Effector CD8-positive, alpha-beta T cell (primary cell): Measurements from ENCODE around the gene TNS3.

Experiments used
- DNase-seq: peaks from one replicate; lab custom pipeline; 2025; lab: John Stamatoyannopoulos, UW

Gene TNS3

DNA sequence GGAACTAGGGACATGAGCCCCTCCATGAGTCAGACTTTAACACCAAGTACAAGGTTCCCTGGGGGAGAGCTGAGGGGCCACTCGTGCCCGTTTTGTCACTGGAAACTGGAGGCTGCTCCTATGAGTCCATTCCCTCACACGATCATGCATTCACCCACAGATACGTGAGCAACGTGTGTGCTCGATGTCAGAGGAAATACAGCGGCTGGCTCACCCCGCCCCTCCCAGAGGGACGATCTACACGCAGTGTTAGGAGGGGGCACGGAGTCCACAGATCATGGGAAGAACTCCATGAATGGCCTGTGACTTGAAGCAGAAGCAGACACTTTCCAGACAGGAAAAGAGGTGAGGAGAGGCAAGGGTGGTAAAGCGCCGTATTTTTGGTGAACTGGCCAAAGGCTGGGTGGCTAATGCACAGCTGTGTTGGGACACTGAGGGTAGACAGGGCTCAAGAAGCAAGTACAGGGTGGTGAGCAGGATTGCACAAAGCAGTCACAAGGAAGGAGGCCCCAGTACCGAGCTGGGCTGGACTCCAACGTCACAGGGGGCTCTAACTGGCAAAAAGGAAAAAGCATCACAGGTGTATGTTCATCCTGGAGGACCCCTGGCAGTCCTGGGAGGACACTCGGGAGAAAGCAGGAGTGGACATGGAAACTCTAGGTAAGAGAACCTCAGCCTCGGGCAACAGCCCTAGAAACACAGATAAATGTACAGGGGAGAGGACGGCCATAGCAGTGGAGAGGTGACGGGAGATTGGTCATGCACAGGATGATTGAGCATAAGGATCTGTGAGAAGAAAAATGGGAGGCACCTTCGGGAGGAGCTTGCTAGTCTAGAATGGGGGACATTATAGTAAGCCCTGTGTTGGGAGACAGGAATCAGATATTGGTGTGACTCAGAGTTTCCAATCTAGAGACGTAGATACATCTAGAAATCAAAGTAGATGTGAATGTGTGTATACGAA, 41.2 kb downstream of the TNS3 start:
- no peak for DNase-seq

DNA sequence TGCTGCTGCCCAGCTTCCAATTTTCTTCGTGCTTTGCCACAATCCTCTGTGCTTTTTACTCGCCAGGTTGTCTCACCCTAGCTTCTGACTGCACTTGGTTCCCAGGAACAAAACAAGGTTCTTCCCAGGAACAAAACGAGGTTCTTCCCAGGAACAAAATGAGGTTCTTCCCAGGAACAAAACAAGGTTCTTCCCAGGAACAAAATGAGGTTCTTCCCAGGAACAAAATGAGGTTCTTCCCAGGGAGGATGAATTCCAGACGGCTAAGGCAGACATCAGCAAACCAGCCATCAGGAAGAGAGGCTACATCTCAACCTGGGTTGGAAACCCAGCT, 41.9 kb downstream of the TNS3 start:
- no peak for DNase-seq

DNA sequence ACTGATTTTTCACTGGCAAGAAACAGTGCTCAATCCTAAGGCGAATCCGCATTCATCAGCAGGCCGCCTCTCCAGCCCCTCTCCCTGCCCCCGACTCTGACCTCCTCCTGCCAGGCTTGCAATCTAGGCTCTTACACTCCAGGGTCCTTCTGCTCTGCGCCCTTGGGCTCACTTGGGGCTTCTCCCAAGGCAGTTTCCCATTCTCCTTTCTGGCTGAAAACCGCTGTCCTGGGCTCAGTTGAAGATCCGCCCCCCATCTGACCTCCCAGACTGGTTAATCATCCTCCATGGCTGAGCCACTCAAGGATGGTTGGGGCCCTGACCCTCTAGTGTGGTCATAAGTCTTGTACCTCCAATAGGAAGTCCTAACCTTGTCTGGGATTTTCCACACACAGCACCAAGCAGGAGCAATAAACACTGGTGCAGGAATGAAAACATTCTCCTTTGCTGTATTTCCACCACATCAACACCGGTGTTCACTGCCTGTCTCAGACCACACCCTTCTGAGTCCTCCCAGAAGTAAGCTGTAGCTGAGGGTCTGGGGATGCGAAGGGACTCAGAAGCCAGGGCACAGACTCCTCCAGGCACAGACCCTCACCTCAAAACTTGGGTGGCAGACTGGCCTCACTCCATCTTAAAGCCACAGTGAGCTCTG, 42.4 kb downstream of the TNS3 start:
- no peak for DNase-seq

DNA sequence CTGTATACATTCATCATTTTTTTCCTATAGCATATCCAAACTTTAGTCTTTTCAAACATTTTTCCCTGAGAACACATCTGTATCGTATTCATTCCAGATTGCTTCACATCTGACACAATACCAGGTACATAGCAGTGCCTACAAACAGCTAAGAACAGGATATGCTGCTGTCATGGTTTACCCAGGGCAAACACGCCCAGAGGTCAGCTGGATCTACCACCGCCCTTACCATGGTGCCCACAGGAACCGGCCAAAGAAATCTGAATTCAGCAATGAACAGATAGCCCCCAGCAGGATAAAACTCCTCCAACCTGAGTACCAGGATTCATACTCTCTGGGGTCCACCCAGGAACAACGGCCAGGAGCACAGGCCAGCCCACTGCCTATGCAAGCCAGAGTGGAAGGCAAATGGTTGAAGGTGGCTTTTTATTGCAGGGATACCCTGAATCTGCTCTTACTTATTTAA, 43.0 kb downstream of the TNS3 start:
- DNase-seq, result no peak

DNA sequence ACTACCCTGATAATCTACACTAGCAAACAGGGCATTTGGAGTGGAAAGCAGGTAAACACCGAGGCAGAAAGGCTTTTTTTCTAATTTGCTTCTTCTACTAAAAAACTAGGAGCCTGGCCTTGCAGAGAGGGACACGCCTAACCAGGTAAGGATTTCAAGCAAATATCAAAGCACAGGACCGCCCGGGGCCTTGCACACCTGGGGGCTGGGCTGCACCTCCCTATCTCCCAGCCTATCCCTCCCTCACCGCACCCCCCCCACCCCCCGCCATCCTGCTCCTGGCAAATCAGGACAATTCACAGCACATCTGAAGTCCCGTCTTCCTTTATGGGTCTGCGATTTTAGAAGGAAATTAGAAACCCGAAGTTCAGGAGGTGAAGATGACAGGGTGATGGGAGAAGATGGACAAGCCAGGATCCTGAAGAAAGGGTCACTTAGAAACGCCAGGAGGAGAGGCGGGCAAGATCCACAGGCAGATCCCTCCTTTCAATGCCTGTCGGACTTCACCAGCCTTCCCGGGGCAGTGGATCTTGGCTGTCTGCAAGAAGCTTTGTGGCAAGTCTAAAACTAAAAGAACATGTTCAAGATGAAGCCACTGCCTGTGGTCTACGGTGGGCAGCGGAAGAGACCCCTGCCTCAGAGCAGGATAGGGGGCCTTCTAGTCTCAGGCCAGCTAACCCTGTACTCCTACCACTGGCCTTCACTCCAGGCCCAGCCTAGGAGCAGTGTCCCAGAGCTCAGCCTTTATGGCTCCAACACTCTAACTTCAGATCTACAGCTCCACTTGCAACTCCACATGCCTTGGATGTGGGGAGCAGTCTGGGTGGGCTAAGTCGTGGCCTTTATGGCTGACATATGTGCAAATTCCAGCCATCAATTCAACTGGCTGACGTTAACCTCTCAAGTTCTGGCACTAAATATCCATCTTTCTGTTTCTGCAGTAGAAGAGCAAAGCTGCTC, 43.9 kb downstream of the TNS3 start:
- no peak for DNase-seq

DNA sequence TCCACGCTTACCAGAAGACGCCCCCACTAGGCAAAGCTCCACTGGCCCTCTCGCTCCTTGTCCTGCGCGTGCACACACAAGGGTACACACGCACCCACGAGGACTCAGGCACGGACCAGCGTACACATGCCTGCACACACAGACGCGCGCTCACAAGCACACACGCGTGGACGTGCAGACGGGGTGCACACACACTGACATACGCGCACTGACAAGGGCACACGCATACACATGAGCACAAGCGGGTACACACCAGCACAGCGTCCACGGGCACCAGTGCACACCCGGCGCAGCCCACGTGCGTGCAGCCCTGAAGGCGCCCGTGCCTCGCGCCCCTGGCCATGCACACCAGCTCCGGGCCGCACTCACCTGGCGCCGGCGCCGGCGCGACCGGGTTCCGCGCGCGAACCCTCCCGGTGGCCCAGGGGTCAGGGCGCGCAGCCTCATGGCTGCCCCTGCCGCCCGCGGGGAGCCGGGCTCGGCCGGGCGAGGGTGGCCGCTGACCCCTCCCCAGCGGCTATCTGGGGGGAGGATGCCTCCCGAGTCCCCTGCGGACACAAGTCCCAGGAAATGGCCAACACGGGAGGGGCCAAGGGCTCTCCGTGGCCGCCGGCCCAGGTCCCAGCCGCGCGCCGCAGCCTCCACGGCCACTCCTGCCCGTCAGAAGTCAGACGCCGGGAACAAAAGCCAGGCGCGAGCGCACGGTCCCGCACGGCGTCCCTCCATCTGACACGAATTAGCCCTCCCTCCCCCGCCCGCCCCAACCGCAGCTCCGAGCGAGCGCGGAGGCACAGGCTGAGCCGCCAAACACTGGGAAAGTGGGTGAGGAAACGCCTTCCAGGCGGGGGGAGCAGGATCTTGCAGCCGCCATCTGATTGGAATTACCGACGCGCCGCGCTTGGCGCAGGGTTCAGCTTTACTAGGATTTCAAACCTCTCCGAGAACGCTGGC, 45.0 kb downstream of the TNS3 start:
- no peak for DNase-seq

DNA sequence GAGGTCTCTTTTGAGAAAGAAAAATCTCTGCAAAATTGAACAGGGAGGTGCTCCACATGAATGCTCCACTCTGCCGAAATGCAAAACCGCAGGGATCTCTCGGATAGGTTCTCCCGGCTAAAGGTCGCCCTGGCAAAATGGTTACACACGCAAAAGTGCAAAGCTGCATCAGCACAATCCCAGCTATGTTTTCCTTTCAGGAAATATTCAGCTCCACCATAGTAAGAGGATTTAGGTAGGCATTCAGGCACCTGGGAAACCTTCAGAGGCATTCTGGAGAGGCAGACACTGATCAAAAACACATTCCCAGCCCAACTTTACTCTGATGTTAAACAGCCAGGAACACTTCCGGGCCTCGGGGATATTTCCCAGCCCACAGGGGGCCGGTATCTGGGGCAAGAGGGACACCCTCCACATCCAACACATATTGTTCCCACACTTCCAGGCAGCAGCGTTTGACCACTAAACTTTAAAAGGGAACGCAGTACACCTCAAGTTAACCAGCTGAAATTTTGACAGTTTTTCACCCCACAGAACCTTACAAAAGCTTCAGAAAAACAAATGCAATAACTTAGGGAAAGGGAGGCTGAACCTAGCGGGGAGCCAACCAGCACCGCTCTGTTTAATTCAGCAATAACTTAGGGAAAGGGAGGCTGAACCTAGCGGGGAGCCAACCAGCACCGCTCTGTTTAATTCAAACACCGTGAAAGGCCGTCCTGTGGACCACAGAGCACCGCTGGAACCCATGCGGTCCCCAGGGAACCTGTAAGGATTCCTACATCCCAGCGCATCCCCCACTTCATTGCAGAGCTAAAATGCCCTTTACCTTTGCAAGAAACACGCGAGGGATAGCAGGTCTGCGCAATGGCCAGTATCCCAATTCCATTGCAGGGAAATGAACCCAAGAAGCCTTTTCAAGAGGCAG, 45.9 kb downstream of the TNS3 start:
- no peak for DNase-seq

DNA sequence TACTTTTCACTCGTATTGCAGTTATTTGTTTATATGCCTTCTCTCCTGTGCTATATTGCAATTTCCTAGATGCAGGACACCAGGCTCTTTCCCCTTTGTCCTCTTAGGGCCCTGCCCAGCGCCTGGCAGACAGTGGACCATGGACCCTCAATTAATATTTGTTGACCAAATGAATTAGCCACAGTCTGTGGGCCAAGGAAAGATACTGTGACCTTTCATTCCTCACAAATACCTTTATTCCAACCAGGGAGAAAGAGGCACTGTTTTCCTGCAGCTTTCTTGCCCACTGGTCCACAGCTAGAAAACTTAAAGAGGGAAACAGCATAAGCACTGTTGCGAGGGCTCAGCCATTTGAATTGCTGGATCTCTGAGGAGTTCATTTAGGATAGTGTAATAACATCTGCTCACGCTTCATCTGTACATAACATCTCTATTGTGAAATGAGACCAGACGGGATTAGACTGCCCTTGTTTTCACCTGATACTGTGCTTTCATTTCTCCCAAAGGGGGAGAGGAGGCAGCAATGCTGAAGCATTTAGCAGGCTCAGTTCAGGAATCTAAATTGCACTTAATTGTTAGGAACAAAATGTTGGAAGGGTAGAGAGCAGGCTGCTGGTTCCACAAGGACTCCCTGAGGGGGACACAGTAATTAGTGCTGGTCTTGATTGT, 46.7 kb downstream of the TNS3 start:
- DNase-seq, result no peak

DNA sequence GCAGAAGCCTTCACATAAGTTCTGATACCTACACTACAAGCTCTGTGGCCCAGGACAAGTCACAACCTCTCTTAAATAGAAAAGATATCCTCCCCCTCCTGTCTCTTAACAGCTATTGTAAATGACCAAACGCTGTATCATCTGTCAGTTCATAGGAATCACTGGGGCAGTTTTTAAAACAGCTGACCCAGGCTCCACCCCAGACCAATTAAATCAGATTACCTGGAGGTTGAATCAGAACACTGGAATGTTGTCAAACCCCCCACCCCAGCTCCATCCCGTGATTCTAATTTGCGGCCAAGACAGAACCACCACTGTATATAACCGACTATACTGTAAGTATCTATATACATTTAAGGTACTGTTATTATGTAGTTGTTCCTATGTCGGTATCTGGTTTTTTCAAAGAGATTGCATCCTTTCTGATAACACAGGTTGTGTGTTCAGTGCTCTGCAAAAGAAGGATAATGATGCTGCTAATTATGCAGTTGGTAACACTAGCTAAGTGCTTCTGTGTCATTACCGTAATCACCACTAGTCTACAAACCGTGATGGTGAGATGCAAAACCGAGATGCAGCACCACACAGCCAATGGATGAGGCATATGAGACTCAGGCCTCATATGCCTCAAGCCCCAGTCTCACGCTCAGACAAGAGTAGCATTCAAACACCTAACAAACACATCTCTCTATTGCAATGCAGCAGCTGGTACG, 47.4 kb downstream of the TNS3 start:
- no peak for DNase-seq

DNA sequence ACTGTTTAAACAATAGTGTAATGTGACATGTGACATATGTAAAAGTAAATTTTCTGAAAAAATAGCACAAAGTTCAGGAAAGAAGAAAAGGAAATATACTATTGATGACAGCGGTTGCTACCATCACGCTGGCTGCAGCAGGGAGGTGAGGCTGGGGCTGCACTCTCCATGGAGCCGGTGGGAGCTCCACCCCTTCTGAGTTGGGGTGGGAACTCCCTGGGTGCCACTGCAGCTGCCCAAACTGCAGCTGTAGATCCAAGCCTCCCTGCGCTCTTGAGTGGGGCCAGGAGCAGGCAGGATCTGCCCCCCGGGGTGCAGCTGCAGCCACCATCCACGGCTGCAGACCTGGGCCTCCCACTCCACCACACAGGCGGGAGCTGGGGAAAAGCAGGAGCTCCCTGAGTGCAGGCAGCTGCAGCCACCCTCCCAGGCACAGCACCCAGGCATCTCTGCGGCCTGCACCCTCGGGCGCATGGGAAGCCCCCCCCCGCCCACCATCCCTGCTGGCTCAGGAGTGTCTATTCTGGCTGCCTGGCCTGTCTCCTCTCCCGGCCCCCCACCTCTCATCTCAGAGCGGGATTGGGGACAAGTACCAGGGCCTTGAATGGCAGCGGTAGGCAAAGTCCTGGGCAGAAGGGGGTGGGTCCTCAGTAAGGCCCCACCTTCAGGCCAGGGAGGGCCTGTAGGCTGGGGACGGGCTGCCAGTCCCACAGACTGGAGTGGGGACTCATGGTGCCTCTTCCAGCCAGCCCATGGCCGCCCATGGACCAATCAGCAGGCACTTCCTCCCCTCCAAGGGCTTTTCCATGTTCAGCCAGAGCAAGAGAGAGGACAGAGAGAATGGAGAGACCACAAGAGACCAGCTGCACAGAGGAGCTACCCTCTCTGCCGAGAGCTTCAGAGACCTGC, 50.1 kb downstream of the TNS3 start:
- no peak for DNase-seq

DNA sequence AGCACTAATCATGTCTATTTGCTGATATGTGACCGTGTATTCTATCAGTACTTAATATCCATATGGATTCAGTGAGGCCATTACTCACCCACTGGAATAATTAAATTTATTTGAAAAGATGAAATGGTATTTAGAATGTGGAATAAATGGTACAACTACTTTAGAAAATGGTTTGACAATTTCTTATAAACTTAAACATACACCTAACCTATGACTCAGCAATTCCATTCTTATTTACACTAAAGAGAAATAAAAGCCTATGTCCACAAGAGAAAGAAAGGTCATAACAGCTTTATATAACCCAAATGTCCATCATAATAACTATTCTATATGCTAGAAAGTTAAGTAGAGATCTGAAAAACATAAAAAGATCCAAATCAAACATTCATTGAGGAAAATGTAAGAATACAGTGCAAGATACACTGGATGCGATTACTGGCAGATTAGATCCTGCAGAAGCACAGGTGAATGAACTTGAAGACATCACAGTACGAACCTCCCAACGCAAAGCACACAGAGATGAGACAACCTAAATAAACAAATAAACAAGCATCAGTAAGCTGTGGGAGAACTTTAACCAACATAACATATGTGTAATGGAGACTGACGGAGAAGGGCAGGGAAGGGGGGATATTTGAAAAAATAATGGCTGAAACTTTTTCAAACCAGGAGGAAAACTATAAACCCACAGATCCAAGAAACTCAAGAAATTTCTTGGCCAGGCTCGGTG, 51.9 kb downstream of the TNS3 start:
- no peak for DNase-seq

DNA sequence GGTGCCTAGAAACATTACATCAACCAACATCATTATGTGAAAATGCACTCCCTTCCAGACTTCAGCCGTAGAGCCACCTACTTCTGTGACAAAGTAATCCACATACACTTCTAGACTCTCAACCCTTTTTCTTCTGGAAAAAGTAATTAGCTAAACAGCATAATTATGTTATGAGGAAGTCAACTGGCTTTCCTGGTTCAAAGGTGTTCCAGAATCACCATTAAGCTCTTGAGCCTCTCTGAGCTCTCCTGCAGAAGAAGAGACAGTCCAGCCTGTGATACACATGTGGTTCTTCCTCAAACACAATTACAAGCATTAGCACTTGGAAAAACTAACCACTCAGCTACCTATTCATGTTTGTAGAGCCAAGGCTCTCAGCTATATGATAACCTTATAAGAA, 52.5 kb downstream of the TNS3 start:
- DNase-seq, result no peak

DNA sequence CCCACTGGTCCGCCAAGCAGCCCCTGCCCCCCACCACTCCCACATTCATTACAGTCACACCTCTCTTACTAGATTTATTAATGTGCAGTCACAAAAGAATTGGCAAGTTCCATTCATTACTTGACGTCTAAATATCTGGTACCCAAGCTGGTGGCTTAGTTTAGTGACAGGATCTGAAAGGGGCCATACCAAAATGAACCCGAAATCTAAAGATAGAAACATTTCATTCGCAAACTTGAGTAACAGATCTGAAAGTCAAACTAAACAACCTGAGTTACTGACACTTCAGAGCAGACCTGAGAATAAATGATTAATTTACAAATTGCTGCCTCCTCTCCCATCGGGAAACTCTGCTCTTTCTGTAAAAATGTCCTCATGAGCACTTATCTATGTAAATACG, 53.4 kb downstream of the TNS3 start:
- no peak for DNase-seq

DNA sequence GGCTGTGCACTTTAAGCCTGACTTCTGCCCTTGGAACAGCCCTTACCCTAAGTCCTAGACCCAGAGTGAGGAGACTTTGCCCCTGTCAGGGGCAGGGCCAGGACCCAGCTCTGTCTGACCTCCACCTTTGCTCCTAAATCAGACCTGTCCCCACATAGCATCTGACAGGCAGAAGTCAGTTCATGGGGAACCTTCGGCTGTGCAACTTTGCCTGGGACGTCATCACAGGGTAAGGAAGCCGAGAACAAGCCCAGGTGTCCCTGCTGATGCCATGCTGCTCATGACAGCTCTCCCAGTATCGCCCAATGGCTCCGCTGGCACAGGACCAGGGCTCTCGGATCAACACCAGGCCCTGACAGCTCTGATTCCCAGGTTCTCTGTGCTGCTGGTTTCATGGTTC, 55.4 kb downstream of the TNS3 start:
- no peak for DNase-seq

DNA sequence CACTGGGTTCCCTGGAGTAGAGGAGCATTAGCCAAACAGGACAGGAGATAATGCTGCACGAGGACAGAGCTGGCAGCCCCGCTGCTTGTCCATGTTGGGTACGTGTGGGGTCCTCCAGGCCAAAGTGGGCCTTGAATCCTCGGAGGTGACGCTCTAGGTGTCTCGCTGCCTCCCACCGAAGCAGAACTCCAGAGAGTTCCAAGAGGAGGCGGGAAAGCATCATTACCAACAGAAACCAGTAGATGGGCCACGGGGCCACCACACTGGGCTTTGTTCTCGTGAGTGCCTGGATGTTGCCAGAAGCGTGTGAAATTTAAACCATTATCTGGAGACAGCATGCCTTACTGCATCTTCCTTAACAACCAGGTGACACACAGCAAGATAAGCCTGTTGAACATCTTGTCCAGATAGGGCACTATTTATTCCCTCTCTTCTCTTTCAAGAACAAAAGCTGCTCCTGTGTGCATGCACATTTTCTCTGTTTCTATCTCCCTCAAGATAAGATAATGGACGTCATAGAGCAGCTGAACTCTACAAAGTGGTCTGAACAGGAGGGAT, 56.8 kb downstream of the TNS3 start:
- DNase-seq, result no peak

DNA sequence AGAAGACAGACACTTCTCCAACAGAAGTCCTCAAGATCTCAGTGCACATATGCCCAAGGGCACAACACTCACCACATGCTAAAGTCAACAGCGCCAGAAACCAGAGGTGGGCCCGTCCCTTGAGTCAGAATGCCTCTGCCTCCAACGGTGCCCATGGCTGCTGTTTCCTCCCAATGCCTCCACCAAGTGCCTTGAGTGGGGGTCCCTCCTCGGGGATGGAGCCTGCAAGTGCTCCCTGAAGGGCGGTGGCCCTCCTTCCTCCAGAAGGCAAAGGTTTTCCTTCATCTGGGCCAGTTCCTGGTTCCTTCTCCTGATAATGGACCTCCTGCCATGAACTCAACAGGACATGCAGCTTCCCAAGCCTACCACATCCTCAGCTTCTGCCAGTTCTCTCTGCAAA, 58.5 kb downstream of the TNS3 start:
- DNase-seq, result no peak
